Smooth muscle cell (in vitro differentiated cells): ENCODE results near the gene WAS. TPM values are rescaled to one million over a fixed set of nuclear protein-coding genes. Genes with fewer than 3 reads are reported as not detected.
A peak's percentile ranks its signal among the peaks of the same experiment; 100 is the strongest.

Experiments used
- DNase-seq: peaks from one replicate; lab custom pipeline; 2025; ENCODE audit not compliant: unreplicated experiment; lab: John Stamatoyannopoulos, UW
- H2AFZ ChIP-seq: fragments of 200-600 bp; sonication (generic); 2 replicates; pipeline ENCODE4 v1.6.0; 2016; ENCODE audit warnings: antibody characterized with exemption, low read depth, mild to moderate bottlenecking
- H3F3A ChIP-seq: fragments of 200-600 bp; sonication (generic); 2 replicates; pipeline ENCODE4 v1.6.0; 2017; ENCODE audit warnings: antibody characterized with exemption, low read depth
- H3K27ac ChIP-seq: fragments of 200-600 bp; sonication (generic); 2 replicates; pipeline ENCODE4 v1.5.1; 2016; ENCODE audit warnings: low read depth, mild to moderate bottlenecking
- H3K27me3 ChIP-seq: fragments of 200-600 bp; sonication (generic); 2 replicates; pipeline ENCODE4 v1.6.1; 2016; ENCODE audit warnings: low read depth, mild to moderate bottlenecking
- H3K36me3 ChIP-seq: fragments of 200-600 bp; sonication (generic); 2 replicates; pipeline ENCODE4 v1.5.1; 2016; ENCODE audit warnings: low read depth
- H3K4me1 ChIP-seq: fragments of 200-600 bp; sonication (generic); 2 replicates; pipeline ENCODE4 v1.5.1; 2016; ENCODE audit warnings: low read depth
- H3K4me2 ChIP-seq: fragments of 200-600 bp; sonication (generic); 2 replicates; pipeline ENCODE4 v1.6.0; 2016; ENCODE audit warnings: mild to moderate bottlenecking
- H3K4me3 ChIP-seq: fragments of 200-600 bp; sonication (generic); 2 replicates; pipeline ENCODE4 v1.5.1; 2016; ENCODE audit warnings: mild to moderate bottlenecking
- H3K79me2 ChIP-seq: fragments of 200-600 bp; sonication (generic); 2 replicates; pipeline ENCODE4 v1.6.0; 2016; ENCODE audit warnings: low read depth, mild to moderate bottlenecking
- H3K9ac ChIP-seq: fragments of 200-600 bp; sonication (generic); 2 replicates; pipeline ENCODE4 v1.6.0; 2016; ENCODE audit warnings: low read depth
- H3K9me3 ChIP-seq: fragments of 200-600 bp; sonication (generic); replicated peaks from 2 replicates; pipeline ENCODE4 v1.5.1; 2016; ENCODE audit warnings: low read depth
- H4K20me1 ChIP-seq: fragments of 200-600 bp; sonication (generic); 2 replicates; pipeline ENCODE4 v1.6.0; 2016; ENCODE audit warnings: low read depth
- CTCF ChIP-seq: fragments of 200-600 bp; sonication (generic); IDR thresholded peaks from 2 replicates; pipeline ENCODE4 v1.5.1; 2017; ENCODE audit warnings: borderline replicate concordance, mild to moderate bottlenecking, antibody characterized with exemption; ENCODE audit not compliant: insufficient read depth, poor library complexity, severe bottlenecking
- WGBS: methylation state at CpG from one replicate; pipeline ENCODE4 v1.1.7; 2016; ENCODE audit warnings: low lambda C conversion rate; 5-methylcytosine and 5-hydroxymethylcytosine counted together
- polyA plus RNA-seq: library from polyadenylated mRNA; unstranded; fragments of >200 nt; fragmentation: Nextera tagmentation; extraction: Ambion mirVana; gene quantifications from 2 replicates; pipeline ENCODE4 v1.2.1, GENCODE V29; 2016
- total RNA-seq: library from RNA; depleted of rRNA; stranded (reverse); fragments of >200 nt; gene quantifications from 2 replicates; pipeline ENCODE4 v1.2.3, GENCODE V29; 2014

WAS gene
- total and polyA plus RNA-seq, 2 experiments from 2014 or later, result 0.24 to 0.54 TPM

DNA sequence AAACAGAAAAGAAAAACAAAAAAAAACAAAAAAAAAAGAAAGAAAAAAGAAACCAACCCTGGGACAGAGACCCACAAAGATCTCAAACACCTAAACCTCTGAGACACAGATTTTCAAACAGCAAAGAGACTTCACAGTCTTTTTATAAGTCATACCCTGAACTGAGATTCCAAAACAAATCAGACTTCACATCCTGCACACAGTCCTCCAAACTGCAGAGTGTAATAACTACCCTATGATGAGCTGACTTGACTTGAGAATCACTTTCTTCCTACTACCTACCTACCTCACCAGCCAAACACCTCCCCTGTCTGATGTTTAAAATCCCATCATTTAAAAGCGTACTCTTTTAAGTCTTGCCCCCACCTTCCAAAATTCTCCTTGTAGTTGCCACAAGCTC lies 52.7 kb downstream of the WAS start:
- Histone ChIP-seq H3K9me3 (no peaks in the 10 kb centered on the region), H2AFZ (peak overlapping the region; percentile 84), H3K27me3 (no peaks in the 10 kb centered on the region), H3K4me2 (peak overlapping the region; percentile 80), H3K4me3 (peak overlapping the region; percentile 62), H3K36me3 (no peaks in the 10 kb centered on the region), H4K20me1 (no peaks in the 10 kb centered on the region), H3F3A (no peaks in the 10 kb centered on the region), H3K4me1 (no peaks in the 10 kb centered on the region), H3K9ac (no peak overlapping the region), H3K27ac (no peak overlapping the region), H3K79me2 (no peaks in the 10 kb centered on the region)
- DNase-seq, result no peak
- no peak for TF ChIP-seq CTCF
- 90% methylated on average over 1 of the region's 1 CpG for WGBS

DNA sequence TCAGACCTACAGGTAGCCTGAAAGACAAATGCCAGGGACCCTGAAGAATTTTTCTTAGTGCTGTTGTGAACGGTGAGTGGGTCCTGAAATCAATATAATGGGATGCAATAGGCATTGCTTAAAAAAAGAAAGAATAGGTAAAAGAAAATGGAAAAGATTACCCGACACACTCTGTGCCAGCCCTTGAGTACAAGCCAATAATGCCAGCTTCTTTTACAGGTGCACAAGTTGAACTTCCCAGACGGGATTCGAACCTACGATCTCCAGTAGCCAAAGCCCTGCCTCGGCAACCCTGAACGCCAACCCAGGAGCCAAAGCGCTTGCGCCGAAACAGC lies 53.2 kb downstream of the WAS start:
- Histone ChIP-seq H3K27ac (no peak overlapping the region), H3K4me3 (peak overlapping the region; percentile 62), H3K4me1 (no peaks in the 10 kb centered on the region), H3K4me2 (peak overlapping the region; percentile 80), H3F3A (no peaks in the 10 kb centered on the region), H3K9ac (no peak overlapping the region), H4K20me1 (no peaks in the 10 kb centered on the region), H3K27me3 (no peaks in the 10 kb centered on the region), H3K36me3 (no peaks in the 10 kb centered on the region), H2AFZ (peak overlapping the region; percentile 84), H3K79me2 (no peaks in the 10 kb centered on the region), H3K9me3 (no peaks in the 10 kb centered on the region)
- no peak for TF ChIP-seq CTCF
- WGBS, result 45% methylated on average over 10 of the region's 10 CpGs
- no peak for DNase-seq

- Histone ChIP-seq H3K27me3 (no peaks in the 10 kb centered on the region), H2AFZ (peak overlapping the region; percentile 48), H3K4me3 (peak overlapping the region; percentile 62), H3K9ac (peak overlapping the region; percentile 72), H3F3A (no peaks in the 10 kb centered on the region), H4K20me1 (no peaks in the 10 kb centered on the region), H3K27ac (peak overlapping the region; percentile 77), H3K9me3 (no peaks in the 10 kb centered on the region), H3K4me1 (no peaks in the 10 kb centered on the region), H3K4me2 (peak overlapping the region; percentile 82), H3K79me2 (no peaks in the 10 kb centered on the region), H3K36me3 (no peaks in the 10 kb centered on the region)
- DNase-seq, result peak; percentile 19
- no peak for TF ChIP-seq CTCF
- 41% methylated on average over 48 of the region's 48 CpGs for WGBS
These were observed 53.8 kb downstream of the WAS start for GRCh38 chrX:48737213-48737938.

DNA sequence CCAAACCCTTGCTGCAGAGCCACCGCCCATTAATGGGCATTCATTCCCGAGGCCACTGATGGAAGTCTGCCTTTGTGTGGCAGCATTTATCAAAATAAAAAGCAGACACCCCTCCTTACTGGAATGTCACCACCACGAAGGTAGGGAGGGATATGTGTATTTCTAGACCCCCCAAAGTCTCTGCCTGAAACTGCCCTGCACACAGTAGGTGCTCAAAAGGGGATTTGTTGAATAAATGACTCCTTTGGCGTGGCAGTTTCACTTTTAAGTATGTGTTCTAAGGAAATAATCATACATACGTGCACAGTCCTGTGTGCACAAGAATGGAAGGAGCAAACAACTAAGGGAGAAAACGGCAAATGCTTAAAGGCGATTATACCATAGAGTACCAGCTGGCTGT lies 54.3 kb downstream of the WAS start:
- peak overlapping the region; percentile 77 for H3K27ac ChIP-seq
- no peaks in the 10 kb centered on the region for H3K36me3 ChIP-seq
- H3K79me2 ChIP-seq, result no peaks in the 10 kb centered on the region
- WGBS, result 64% methylated on average over 7 of the region's 7 CpGs
- no peak overlapping the region for H3K9ac ChIP-seq
- H3K4me1 ChIP-seq, result no peaks in the 10 kb centered on the region
- no peak for TF ChIP-seq CTCF
- DNase-seq, result no peak
- peak overlapping the region; percentile 62 for H3K4me3 ChIP-seq
- H3F3A ChIP-seq, result no peaks in the 10 kb centered on the region
- H4K20me1 ChIP-seq, result no peaks in the 10 kb centered on the region
- peak overlapping the region; percentile 48 for H2AFZ ChIP-seq
- no peaks in the 10 kb centered on the region for H3K9me3 ChIP-seq
- peak overlapping the region; percentile 82 for H3K4me2 ChIP-seq
- no peaks in the 10 kb centered on the region for H3K27me3 ChIP-seq
